ENCODE measurements around the gene PTPRT.

DNA sequence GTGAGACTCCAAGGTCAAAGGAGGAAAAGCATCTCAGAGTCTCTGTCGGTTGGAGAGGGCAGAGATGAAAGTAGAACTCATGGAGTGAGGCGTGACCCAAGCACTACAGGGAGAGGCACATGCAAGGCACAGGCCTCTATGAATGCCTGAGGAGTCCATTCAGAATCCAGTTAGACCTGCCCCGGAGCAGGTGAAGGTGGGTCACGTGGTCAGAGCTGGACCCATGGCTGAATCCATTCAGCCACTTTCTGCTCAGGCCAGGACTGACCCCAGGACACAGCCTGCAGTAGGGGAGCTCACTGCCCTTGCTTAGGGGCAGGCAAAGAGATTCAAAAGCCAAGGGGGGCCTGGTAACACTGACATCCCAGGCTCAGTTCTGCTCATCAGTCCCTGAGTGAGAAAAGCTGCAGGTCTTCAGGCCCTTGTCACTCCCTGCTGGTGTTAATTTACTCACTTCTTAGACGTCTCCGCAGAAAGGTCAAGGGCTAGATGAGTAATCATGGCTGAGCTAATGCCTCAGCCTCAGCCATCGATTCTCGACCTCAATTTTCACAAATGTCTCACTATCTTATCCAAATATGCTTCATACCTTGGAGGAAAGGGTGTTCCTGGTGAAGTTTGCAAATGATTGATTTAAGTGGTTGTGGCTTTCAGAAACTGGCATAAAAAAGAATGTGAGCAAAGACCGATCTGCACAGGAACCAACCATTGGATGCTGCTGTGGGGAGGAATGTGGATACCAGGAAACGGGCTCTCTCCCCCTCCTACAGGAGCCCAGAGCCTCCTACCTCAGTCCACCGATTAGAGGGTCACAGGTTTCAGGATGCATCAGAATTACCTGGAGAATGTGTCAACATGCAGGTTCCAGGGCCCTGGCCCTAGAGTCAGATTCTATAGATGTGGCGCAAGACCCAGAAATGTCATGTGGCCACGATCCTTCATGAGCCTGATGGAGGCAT, 584.4 kb downstream of the PTPRT start:
- no peak for TF ChIP-seq YY1 (IDR thresholded peaks at IDR 0.05; ENCODE audit: extremely low read depth, insufficient replicate concordance, low read depth, low read length)
- no peak for TF ChIP-seq EZH2 (IDR thresholded peaks at IDR 0.05)
- TF ChIP-seq, protein P1, sequence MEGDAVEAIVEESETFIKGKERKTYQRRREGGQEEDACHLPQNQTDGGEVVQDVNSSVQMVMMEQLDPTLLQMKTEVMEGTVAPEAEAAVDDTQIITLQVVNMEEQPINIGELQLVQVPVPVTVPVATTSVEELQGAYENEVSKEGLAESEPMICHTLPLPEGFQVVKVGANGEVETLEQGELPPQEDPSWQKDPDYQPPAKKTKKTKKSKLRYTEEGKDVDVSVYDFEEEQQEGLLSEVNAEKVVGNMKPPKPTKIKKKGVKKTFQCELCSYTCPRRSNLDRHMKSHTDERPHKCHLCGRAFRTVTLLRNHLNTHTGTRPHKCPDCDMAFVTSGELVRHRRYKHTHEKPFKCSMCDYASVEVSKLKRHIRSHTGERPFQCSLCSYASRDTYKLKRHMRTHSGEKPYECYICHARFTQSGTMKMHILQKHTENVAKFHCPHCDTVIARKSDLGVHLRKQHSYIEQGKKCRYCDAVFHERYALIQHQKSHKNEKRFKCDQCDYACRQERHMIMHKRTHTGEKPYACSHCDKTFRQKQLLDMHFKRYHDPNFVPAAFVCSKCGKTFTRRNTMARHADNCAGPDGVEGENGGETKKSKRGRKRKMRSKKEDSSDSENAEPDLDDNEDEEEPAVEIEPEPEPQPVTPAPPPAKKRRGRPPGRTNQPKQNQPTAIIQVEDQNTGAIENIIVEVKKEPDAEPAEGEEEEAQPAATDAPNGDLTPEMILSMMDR (IDR thresholded peaks at IDR 0.05 in 2 of 3, conservative IDR thresholded peaks at IDR 0.05 in 1 of 3; ENCODE audit: borderline replicate concordance in 1 of 3, insufficient read depth in 1 of 3, low read depth in 2 of 3, low read length in 2 of 3) = no peak

Measured in HCT116 (cell line).